NCI-H1930 (cell line): Measurements from ENCODE around the gene ALCAM.
A peak's percentile ranks its signal among the peaks of the same experiment; 100 is the strongest.

Experiments used
- DNase-seq, 2 experiments: peaks; one replicate each; lab custom pipeline; 2025; lab: John Stamatoyannopoulos, UW

ALCAM gene

GRCh38 chr3:105356396-105356795 lies 10.3 kb upstream of the ALCAM start:
- DNase-seq = no peak

- no peak for DNase-seq
Measured at GRCh38 chr3:105356988-105357387, 9.7 kb upstream of the ALCAM start.

DNA sequence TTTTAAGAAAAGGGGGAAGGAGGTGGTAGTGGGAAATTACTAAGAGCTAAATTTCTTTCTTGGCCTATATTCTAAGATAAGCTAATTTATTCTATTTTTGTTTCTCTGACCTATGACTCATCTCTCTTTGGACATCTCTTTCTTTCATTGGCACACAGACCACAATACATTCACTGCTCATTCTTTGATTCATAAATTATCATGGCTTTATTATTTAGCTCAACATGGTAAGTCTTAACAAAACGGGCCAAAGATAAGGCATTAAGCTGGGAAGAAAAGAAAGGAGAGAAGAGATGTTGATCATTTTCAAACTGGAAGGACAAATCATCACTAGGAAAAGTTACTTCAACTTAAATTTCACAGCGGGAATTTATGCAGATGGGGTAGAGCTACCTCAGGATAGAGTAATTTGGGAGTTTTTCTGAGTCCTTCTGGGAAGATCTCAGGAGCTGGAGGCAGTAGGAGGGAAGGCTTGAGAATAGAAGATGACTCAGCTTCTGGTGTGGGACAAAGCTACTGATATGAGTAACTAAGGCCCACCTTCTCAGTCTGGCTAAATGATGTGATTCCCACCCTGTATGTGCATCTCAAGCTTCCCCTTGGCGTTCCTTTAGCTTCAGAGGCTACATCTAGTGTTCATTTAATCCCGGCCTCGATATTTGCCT lies 7.5 kb upstream of the ALCAM start:
- DNase-seq = no peak

GRCh38 chr3:105360003-105360402 lies 6.7 kb upstream of the ALCAM start:
- no peak for DNase-seq

DNA sequence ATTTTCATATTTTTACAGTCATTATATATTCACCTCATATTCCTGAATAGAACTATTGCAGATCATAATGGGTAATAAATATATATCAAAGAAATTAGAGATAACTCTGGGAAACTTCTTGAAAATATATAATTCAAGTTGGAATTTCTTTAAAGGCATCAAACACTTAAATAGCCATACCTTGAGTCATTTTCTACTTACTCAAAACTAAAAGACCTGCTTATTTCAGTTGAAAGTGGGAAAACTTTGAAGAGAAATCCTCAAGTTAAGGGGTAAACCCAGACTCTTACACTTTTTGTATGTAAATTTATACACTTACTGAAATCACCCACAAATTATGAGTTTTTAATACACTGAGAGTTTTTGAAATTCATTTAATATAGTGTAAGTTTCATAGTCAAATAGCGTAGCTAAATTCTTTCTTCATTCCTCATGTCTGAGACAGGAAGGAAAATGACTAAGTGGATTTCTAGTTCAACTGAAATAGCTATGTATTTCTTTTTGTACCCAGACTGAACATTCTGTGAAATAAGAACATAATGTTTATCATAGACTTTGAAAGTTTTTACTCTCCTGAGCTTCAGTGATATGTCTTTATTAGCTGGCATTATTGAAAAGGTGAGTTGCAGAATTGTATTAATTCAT lies 4.6 kb upstream of the ALCAM start:
- DNase-seq = no peak

GRCh38 chr3:105364128-105364527 lies 2.6 kb upstream of the ALCAM start:
- no peak for DNase-seq

DNA sequence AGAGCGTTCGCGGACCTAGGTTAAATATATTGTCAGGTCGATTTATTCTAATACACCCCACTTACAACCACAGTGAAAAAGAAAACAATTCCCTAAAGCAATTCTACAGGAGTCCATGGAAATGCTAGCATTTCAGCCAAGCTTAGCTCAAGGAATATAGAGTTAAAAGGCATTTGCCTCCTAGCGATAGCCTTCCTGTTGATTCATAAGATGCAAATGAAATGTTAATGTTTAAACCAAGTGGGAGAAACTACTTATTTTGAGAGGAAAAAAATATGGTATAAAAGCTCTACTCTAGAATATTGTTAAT lies 1.7 kb upstream of the ALCAM start:
- no peak for DNase-seq

- peak in 1 of 2 experiments; percentile 17 for DNase-seq
Measured at GRCh38 chr3:105365391-105366325, 1.1 kb upstream of the ALCAM start.

- peak in 1 of 2 experiments; percentile 20 for DNase-seq
Measured at GRCh38 chr3:105367063-105367405, 325 bp downstream of the ALCAM start.

DNA sequence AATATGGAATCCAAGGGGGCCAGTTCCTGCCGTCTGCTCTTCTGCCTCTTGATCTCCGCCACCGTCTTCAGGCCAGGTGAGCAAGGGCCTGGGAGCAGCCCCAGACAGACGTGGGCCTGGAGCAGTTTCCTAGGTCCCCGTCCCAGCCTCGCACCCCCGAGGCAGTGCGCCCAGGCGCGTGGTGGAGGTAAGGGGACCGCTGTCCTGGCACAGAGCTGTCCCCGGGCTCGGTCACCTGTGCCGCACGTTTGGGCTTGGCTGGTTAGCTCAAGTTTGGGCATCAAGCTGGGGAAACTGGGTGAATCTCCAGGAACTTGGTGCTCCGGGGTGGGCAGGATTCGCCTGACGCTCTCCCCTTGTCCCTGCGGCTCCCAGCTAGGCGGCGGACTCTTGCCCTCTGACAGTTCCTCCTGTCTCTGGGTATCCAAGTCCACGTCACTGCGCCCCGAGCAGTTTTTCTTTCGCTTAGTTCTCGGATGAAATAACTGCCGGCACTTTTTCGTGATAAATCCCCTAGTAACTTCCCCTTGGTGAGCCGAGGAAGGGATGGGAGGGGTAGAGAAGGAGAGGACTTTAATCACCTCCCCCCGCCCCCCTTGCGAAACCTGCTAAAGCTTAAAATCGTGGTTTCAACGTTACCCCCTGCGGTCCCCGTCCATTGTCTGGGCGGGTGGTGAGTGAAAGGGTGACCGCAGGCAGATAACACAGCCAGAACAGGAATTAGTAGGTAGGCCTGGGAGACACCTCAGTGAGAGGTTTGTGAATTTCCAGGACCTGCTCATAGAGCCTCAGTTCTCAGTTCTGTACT lies 901 bp downstream of the ALCAM start:
- peak; percentile 10 to 26 for DNase-seq

- DNase-seq = peak; percentile 14 to 20
Measured at GRCh38 chr3:105368566-105369499, 2.1 kb downstream of the ALCAM start.

DNA sequence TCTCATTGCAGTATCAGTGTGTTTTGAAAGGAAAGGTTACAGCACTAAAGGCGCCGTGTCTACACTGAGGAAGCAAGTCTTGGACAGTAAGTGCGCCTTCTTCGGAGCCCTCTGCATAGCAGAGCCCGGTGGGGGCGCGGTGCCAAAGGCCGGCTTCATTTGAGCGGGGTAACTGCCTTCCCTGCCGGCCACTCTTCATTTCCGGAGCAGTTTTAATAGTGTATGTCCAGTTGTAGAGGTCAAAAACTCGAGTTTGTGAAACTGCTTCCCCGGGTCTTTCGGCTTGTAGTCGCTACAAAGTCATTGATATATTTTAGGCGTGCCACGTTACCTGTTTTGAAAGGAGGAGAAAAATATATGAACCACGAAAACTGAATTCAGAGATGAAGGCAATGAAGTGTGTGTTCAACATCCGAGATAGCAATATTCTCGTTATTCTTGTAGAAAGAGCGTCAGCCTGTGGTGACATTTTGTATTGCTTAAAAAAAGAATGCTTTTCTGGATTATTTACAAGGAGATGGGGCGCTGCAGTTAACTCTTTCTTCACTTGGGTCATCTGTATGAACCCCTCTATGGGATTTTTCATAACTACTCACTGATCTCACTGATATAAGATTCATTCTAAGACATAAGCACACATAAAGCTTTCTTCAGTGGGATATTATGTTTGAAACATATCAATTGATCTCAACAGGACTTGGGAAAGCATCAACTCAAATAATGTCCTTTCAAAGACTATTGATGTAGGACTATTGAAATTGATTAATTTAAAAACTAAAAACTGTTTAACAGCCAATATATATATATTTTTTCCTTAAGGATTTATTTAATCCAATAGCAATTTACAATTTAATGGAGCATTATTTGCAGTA lies 3.0 kb downstream of the ALCAM start:
- peak; percentile 12 to 32 for DNase-seq

GRCh38 chr3:105373383-105373782 lies 6.7 kb downstream of the ALCAM start:
- no peak for DNase-seq

- DNase-seq = no peak
Measured at GRCh38 chr3:105375750-105376511, 9.2 kb downstream of the ALCAM start.

DNA sequence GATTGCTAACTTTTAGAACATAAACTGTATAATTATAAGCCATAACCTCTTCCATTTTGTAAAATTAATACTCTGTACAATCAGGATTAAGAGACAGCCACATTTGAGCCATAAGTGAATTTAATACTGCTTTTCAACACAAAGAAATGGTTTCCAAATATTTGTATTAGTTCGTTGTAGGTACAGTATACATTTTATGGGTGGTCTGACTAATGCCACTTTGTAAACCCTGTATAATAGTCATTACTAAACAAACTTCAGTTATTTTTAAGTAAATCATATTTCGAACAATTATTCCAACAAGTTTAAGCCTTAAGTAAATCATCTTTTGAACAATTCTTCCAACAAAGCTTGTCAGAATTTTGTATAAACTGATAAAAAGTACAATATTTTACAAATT lies 11.0 kb downstream of the ALCAM start:
- no peak for DNase-seq

GRCh38 chr3:105385179-105385578 lies 18.5 kb downstream of the ALCAM start:
- DNase-seq = no peak

DNA sequence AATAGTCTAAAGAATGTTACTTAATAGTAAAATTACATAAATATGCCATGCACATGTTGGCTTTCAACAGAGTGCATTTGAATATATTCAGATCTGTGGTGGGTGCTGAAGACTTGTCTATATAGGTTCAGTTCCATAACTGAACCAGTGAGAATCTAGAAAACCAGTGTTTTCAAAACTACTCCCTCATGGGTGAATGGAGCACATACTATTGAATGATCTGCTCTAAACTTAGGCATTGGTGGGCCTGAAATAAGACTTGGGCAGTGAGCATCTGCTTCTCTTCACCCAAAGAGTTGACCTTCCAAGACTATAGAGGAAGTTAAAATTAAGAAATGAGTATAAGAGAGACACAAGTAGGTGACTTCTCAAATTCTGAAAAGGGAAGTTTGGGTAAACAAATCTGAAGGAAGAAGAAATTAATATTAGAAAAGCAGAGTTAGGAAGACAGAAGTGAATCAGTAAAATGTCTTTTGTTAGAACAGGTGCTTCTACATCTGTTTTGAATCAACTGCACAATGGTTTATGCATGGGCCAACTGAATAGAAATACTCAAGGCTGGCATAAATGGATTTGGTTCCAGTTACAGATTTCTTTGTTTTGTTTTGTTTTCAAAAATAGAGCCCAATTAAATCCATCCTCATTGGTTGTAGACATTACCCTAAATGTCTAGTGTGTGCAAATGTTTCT lies 19.3 kb downstream of the ALCAM start:
- DNase-seq = peak; percentile 52 to 54

DNA sequence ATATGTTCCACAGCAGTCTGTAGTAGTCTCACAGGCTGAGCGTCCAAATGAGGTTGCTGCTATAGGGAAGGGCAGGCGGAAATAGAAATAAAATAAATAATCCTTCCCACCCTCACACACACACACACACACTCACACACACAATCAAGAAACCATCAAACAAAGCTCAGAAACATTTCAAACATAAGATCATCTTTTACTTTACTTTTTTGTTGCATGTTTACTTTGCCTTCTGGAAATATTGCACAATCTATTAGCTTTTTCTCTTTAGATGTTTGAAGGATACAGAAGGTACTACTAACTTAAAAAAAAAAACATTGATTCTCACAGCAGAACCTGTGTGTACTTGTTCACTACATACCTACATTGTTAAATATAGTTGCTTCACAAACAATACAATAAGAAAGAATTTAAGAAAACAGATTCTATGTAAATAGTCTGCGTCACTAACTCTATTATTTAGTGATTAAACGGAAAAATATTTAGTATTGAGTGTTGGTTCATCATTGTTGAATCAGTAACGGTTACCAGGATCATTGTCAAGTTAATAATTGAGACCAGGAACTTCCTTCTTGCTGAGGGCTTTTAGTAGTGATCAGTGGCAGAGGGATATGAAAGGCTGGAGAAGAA lies 20.5 kb downstream of the ALCAM start:
- DNase-seq = no peak
